ENCODE data around the gene JPH2. TPM values are rescaled to one million over a fixed set of nuclear protein-coding genes. Genes with fewer than 3 reads are reported as not detected.

The JPH2 gene
- total RNA-seq, 1 experiment from 2014 or later = 15.8 TPM

DNA sequence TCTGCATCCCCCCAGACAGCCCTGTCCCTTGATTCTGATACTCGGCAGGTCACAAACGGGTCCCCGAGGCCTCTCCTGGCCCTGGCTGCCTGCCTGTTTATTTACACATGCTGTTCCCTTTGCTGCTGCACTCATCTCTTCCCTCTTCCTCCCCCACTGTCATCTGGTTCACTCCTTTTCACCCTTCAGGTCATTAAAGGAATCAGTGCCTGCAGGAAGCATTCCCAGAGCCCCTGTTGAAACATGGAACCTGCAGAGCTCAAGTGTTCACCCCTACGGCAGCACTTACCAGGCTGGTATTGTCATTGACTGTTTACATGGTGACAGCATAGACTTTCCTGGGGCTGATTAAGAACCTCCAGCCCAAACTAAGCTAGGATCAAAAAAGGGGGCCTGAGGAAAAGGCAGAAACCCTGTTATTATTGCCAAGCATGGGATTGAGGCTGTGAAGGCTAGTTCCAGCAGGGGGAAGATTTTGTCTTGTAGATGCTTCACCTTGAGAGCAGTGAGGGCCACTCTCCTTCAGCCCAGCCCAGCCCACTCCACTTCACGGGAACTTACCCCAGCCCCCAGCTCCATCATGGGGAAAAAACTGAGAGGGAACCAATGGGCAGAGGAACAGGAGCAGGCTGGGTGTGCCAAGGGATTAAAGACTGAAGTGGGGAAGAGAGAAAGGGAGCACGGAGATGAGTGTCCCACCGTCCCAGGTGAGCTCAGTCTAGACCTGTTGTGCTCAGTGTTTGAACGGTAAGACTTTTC is 73.2 kb downstream of the JPH2 start:
- H3K4me1 ChIP-seq (ENCODE audit: insufficient read depth, low read length) = peaks cover 11% of the 10 kb centered on the region; the same call in 1 of the 2 replicates
- no peaks in the 10 kb centered on the region for H3F3A ChIP-seq (ENCODE audit: low read length, unreplicated experiment)
- H3K27ac ChIP-seq (ENCODE audit: low read length) = no peak overlapping the region
- ChIA-PET POLR2A (ENCODE audit: unreplicated experiment) (no interaction called here), CTCF (interaction anchor here (0.6 to 2.2 kb wide), 2 partner anchors 76 to 77 kb away, joined by 3 to 9 read pairs; no protein-coding TSS in a partner anchor)
- no peaks in the 10 kb centered on the region for H3K9me3 ChIP-seq (ENCODE audit: low read length)
- no peaks in the 10 kb centered on the region for H3K9me2 ChIP-seq (replicated peaks; ENCODE audit: low read length)
- TF ChIP-seq, protein P1, sequence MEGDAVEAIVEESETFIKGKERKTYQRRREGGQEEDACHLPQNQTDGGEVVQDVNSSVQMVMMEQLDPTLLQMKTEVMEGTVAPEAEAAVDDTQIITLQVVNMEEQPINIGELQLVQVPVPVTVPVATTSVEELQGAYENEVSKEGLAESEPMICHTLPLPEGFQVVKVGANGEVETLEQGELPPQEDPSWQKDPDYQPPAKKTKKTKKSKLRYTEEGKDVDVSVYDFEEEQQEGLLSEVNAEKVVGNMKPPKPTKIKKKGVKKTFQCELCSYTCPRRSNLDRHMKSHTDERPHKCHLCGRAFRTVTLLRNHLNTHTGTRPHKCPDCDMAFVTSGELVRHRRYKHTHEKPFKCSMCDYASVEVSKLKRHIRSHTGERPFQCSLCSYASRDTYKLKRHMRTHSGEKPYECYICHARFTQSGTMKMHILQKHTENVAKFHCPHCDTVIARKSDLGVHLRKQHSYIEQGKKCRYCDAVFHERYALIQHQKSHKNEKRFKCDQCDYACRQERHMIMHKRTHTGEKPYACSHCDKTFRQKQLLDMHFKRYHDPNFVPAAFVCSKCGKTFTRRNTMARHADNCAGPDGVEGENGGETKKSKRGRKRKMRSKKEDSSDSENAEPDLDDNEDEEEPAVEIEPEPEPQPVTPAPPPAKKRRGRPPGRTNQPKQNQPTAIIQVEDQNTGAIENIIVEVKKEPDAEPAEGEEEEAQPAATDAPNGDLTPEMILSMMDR (conservative IDR thresholded peaks at IDR 0.05; ENCODE audit: low read depth, low read length) = no peak
- TF ChIP-seq EZH2 (IDR thresholded peaks at IDR 0.05; ENCODE audit: low read length, unreplicated experiment) (no peak), EZH2phosphoT487 (IDR thresholded peaks at IDR 0.05; ENCODE audit: borderline replicate concordance, low read length) (no peak)
- no peak overlapping the region for H3K4me3 ChIP-seq (ENCODE audit: low read length)
- no peak overlapping the region for H3K4me2 ChIP-seq (ENCODE audit: low read length)
- no peak overlapping the region for H3K9ac ChIP-seq (ENCODE audit: low read length)
- intact Hi-C loops (cut with micrococcal nuclease) = loop anchor here (10.0 kb wide), 1 partner anchor 201 kb away; the partner anchor contains the start of gene FITM2
- DNase-seq (no peak), ATAC-seq (no peak)
- no peak overlapping the region for H2AFZ ChIP-seq (ENCODE audit: low read length)
- no peaks in the 10 kb centered on the region for H3K79me2 ChIP-seq (ENCODE audit: low read length)
- H3K36me3 ChIP-seq (ENCODE audit: low read depth, low read length) = no peaks in the 10 kb centered on the region
- BruUV-seq (replicated peaks) = no TSS peak
- no peaks in the 10 kb centered on the region for H4K20me1 ChIP-seq (ENCODE audit: low read length)
- no peaks in the 10 kb centered on the region for H3K27me3 ChIP-seq (ENCODE audit: low read length)

DNA sequence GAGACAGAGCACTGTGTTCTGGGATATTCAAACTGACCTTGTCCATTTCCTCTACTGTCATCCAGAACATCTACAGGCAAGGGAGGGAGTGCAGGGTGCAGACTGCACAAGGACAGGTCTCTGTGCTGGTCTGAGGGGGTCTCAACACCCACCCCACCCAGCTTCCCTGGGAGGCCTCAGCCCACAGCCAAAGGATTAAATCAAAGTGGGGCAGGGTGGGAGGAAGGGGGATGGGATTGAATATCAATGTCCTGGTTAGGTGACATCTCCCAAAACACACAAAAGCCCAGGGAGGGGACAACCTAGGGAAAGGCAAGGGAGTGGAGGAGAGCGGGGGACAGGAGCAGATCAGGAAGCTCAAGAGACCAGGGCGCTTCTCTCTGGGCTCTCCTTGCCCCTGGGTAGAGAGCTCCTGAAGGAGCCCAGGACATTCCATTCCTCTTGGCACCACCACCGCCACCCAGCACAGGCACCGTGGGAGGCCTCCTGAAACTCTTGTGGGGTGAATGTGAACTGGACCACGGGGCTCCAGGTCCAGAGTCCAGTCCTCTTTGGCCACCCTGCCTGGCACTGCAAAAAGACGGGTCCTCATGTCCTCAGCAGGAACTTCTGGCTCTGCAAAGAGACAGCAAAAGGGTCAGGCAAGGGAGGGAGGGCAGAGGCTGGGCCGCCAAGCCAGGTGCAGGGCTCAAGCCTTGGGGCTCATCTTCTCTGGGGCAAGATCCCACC is 73.9 kb downstream of the JPH2 start:
- peaks cover 2% of the 10 kb centered on the region for H3K9me3 ChIP-seq (ENCODE audit: low read length)
- H3K9ac ChIP-seq (ENCODE audit: low read length) = no peak overlapping the region
- H3F3A ChIP-seq (ENCODE audit: low read length, unreplicated experiment) = no peaks in the 10 kb centered on the region
- H3K4me1 ChIP-seq (ENCODE audit: insufficient read depth, low read length) = peaks cover 11% of the 10 kb centered on the region; the same call in 1 of the 2 replicates
- H3K27me3 ChIP-seq (ENCODE audit: low read length) = no peaks in the 10 kb centered on the region
- no peaks in the 10 kb centered on the region for H3K36me3 ChIP-seq (ENCODE audit: low read depth, low read length)
- H3K79me2 ChIP-seq (ENCODE audit: low read length) = no peaks in the 10 kb centered on the region
- no TSS peak for BruUV-seq (replicated peaks)
- ChIA-PET CTCF (interaction anchor here (2.2 kb wide), 1 partner anchor 77 kb away, joined by 9 read pairs; no protein-coding TSS in a partner anchor), POLR2A (ENCODE audit: unreplicated experiment) (no interaction called here)
- H3K27ac ChIP-seq (ENCODE audit: low read length) = no peak overlapping the region
- H3K9me2 ChIP-seq (replicated peaks; ENCODE audit: low read length) = no peaks in the 10 kb centered on the region
- H4K20me1 ChIP-seq (ENCODE audit: low read length) = no peaks in the 10 kb centered on the region
- intact Hi-C loops (cut with micrococcal nuclease) = loop anchor here (10.0 kb wide), 1 partner anchor 202 kb away; the partner anchor contains the start of gene FITM2
- TF ChIP-seq EZH2 (IDR thresholded peaks at IDR 0.05; ENCODE audit: low read length, unreplicated experiment) (no peak), EZH2phosphoT487 (IDR thresholded peaks at IDR 0.05; ENCODE audit: borderline replicate concordance, low read length) (no peak)
- TF ChIP-seq, protein P1 (conservative IDR thresholded peaks at IDR 0.05; ENCODE audit: low read depth, low read length) = no peak
- H2AFZ ChIP-seq (ENCODE audit: low read length) = no peak overlapping the region
- H3K4me3 ChIP-seq (ENCODE audit: low read length) = no peak overlapping the region
- no peak for ATAC-seq
- no peak overlapping the region for H3K4me2 ChIP-seq (ENCODE audit: low read length)
- no peak for DNase-seq

Measured in PC-3 (cell line).